GM12878 (cell line): ENCODE data around the gene ETS1. TPM values are rescaled to one million over a fixed set of nuclear protein-coding genes. Genes with fewer than 3 reads are reported as not detected.

ENCODE experiments used
- BCL3 ChIP-seq: IDR thresholded peaks from 2 replicates; pipeline ENCODE4 v1.6.1; 2011; ENCODE audit warnings: borderline replicate concordance, low read depth, mild to moderate bottlenecking, moderate library complexity, low read length; ENCODE audit not compliant: insufficient read depth, poor library complexity, severe bottlenecking
- CTCF ChIP-seq, 3 experiments: IDR thresholded peaks in 2 of 3; conservative IDR thresholded peaks in 1 of 3; 2 replicates each; pipeline ENCODE4 v1.5.1; 2011; ENCODE audit warnings: low read depth in 3 of 3, low read length in 3 of 3, mild to moderate bottlenecking in 3 of 3, control low read depth in 2 of 3, moderate library complexity in 2 of 3, inconsistent platforms in 1 of 3, mixed read lengths in 1 of 3; ENCODE audit not compliant: control insufficient read depth in 2 of 3, insufficient read depth in 1 of 3; ENCODE audit errors: extremely low read depth in 1 of 3
- PKNOX1 ChIP-seq: fragments of 450-650 bp; IDR thresholded peaks from 2 replicates; pipeline ENCODE4 v1.6.1; 2016; ENCODE audit warnings: mild to moderate bottlenecking
- SMARCA5 ChIP-seq: fragments of 450-650 bp; IDR thresholded peaks from 2 replicates; pipeline ENCODE4 v1.6.1; 2017; ENCODE audit warnings: mild to moderate bottlenecking
- SUPT20H ChIP-seq: IDR thresholded peaks from 2 replicates; pipeline ENCODE4 v1.6.1; 2011; ENCODE audit warnings: low read depth, mild to moderate bottlenecking, low read length, moderate library complexity, borderline replicate concordance; ENCODE audit not compliant: control insufficient read depth
- ZNF687 ChIP-seq: fragments of 450-650 bp; IDR thresholded peaks from 2 replicates; pipeline ENCODE4 v1.6.1; 2017; ENCODE audit warnings: mild to moderate bottlenecking, moderate library complexity
- polyA plus RNA-seq, 11 experiments: library from polyadenylated mRNA; depleted of rRNA in 4 of 11; unstranded in 6 of 11; stranded (reverse) in 5 of 11; fragments of >200 nt; fragmentation: Nextera tagmentation in 4 of 11; fragmentation: Illumina TruSeq in 1 of 11; extraction: Ambion mirVana in 4 of 11; extraction: Trizol in 1 of 11; gene quantifications; 1 replicate in 1 of 11; 2 replicates in 10 of 11; pipeline versions ENCODE4 v1.2.1 to v1.2.3, GENCODE V29; 2011 to 2016; ENCODE audit warnings: inconsistent platforms in 2 of 11, missing spikeins in 2 of 11, low read depth in 1 of 11
- total RNA-seq, 4 experiments: library from RNA; depleted of rRNA in 3 of 4; stranded (reverse); fragments of >200 nt in 3 of 4; fragmentation: Illumina TruSeq in 1 of 4; extraction: Trizol in 1 of 4; gene quantifications; 2 replicates each; pipeline versions ENCODE4 v1.2.1 to v1.2.3, GENCODE V29; 2013 to 2021

The ETS1 gene
- total and polyA plus RNA-seq, 10 of the 15 experiments (the other 5 are each of a cell fraction or from before 2014, with no cell fraction given): 12.5 to 112 (median 55.5) TPM

GRCh38 chr11:128428935-128429334 is 158.4 kb downstream of the ETS1 start (continued):
- no peak for TF ChIP-seq SUPT20H
- no peak for TF ChIP-seq CTCF (IDR thresholded peaks at IDR 0.05 in 2 of 3, conservative IDR thresholded peaks at IDR 0.05 in 1 of 3; ENCODE audit: control insufficient read depth in 2 of 3, extremely low read depth in 1 of 3, insufficient read depth in 1 of 3, low read depth in 3 of 3, low read length in 3 of 3)
- no peak for TF ChIP-seq ZNF687
- no peak for TF ChIP-seq BCL3
- TF ChIP-seq SMARCA5: no peak
- TF ChIP-seq PKNOX1: no peak
